Measurements from ENCODE around the gene MEF2A.
"Not testable (repeated sequence)": the region's sequence is repeated elsewhere in the genome, so short reads cannot be mapped to it uniquely, and the experiment has no call there.

The MEF2A gene

DNA sequence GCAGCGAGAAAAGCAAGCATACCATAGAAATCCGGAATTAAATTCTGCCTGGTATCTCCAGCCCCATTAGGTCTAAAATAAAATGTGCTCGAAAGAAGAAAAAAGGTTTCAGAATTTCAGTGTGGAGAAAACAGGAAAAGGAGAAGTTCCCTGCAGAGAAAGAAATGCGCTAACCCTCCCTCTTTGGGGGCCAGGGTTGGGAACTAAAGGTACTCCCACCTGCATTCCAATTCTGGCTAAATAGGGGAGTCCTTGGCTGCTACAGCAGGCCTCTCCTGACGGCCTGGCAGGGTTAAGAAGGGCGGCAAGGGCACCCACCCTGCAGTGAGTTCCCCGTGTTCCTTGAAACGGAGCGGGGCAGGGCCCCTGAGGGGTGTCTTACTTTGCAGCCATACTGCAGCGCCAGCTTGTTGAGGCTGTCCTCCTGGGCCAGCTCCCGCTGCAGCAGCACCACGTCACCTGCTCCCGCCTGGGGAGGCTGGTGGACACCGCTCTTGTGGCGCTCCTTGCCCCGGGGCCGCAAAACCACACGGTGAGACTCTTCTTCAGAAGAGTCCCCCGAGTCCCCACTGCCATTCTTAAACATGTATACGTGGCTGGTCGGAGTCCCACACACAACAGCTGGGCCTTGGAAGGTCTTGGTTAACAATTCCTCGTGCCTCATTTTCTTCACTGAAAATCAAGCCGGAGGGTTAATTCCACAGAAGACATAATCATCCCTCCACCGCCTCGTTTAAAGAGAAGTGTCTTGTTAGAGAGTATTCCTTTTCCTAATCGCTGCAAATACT lies 165.7 kb downstream of the MEF2A start:
- no peak for DNase-seq (ENCODE audit: low spot score)

DNA sequence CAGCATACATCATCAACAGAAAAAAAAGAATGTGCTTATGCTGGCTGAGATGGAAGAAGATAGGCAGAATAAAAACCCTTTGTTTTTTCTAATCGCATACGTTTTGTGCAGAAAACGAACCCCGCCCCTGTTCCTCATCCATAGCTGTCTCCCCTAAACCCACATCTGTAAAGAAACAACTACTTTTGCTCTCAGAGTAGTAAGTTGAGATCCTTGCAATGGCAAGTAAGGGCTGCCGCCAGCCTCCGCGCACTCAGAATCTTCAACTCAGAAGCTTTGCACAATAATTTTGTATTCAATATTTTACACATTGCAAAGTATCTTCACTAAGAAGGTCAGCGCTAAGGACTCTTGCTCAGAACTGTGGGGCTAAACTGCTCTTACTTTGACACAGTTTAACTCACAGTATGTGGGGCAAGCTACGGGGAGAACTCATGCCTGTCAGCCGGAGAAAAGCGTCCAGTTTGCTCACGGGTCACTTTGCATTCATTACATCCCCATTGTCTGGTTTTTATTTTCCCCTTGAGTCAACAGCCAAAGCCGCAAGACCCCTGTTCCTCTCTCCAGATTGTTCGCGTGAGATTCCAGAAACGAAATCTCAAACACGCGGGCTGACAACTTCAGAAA lies 166.5 kb downstream of the MEF2A start:
- DNase-seq (ENCODE audit: low spot score) = no peak

DNA sequence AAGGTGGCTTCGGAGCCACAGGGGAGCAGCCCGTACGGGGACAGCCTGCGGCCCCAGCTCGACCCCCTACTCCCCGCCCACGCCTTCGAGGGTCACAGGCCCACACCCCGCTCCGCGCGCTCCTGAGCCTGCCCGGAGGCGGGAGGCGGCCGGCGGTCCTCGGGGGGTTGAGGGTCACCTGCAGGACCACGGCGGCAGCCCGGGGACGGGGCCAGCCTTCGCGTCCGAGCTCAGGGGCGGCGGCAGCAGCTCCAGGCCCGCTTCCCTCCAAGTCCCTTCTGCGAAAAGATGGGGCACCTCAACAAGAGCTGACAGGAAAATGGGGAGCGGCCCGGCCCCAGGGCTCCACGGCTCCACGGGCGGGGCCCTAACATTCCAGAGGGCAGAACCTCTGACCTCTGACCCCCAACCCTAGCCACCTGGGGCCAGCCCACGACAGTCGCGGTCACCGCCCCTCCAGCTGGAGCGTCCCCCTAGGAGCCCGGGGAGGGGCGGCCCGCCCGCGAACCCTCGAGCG lies 167.0 kb downstream of the MEF2A start:
- DNase-seq (ENCODE audit: low spot score) = peak; percentile 30

DNA sequence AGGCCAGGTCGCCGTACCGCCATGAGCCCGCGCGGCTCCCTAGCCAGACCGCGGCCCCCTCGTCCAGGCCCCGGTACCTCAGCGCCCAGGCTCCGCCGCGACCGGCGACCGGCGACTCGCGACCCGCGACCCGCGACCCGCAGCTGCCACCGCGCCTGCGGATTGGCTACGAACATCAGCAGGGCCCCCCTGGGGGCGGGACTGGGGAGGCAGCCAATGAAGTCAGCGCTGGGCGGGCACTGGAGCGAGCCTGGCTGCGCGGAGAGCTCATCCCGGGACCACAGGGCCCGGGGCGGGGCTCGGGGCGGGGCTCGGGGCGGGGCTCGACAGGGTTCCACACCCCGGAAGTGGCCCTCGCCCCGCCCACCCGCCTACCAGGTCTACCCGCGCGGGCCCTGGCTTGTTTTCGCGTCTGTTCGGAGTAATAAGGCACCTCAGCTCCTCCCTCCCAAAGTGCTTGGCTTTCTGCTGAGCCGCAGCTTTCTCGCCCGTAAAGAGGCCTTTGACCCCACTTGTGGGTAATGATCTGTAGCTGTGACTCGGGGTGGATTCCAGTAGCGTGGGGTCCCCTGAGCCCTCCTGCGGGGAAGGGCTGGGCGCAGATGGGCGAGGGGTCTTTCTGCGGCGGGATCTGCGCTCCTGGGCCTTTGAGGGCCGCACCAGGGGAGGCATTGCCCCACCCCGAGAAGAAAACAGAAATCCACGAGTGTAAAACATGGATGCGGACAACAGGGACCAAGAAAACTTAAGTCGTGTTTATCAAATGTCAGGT lies 167.7 kb downstream of the MEF2A start, which contains the start of gene LYSMD4:
TSS of gene LYSMD4 (minus strand) at position 170 of the 772 bp plus-strand sequence. CDS start 1,438 bp downstream, outside the sequence.
- peak; percentile 95 for DNase-seq (ENCODE audit: low spot score)

DNA sequence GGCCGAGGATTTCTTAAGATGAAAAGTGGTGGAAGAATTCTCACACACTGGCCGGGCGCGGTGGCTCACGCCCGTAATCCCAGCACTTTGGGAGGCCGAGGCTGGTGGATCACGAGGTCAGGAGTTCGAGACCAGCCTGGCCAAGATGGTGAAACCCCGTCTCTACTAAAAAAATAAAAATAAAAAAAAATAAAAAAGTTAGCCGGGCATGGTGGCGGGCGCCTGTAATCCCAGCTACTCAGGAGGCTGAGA lies 168.2 kb downstream of the MEF2A start:
- not testable (repeated sequence) for DNase-seq (ENCODE audit: low spot score)

DNA sequence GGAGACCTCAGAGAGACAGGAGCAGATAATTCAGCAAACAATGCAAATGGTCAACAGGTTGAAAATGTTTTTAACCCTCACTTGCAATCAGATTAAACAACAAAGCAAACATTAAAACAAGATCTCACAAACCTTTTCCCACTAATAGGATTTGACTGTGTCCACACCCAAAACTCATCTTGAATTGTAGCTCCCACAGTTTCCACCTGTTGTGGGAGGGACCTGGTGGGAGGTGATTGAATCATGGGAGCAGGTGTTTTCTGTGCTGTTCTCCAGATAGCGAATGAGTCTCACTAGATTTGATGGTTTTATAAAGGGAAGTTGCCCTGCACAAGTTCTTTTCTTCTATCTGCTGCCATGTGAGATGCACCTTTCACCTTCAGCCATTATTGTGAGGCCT lies 168.8 kb downstream of the MEF2A start:
- no peak for DNase-seq (ENCODE audit: low spot score)

DNA sequence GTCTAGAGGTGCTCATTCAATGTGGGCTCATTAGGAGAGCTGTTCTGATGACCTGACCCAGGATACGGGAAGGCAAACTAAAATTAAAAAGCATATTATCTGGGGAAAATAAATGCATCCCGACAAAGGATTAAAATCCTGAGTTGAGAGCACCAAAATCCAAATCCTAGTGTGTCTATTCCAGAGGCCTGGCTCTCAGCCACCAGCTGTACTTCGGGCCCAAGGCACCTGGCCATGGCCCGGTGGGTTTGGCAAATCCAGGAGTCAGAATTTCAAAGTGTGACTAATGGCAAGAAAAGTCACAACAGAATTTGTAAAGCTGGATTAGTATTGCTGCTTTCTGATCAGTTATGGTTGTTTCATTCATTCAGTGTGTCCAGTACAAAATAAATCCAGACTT lies 170.1 kb downstream of the MEF2A start:
- no peak for DNase-seq (ENCODE audit: low spot score)

DNA sequence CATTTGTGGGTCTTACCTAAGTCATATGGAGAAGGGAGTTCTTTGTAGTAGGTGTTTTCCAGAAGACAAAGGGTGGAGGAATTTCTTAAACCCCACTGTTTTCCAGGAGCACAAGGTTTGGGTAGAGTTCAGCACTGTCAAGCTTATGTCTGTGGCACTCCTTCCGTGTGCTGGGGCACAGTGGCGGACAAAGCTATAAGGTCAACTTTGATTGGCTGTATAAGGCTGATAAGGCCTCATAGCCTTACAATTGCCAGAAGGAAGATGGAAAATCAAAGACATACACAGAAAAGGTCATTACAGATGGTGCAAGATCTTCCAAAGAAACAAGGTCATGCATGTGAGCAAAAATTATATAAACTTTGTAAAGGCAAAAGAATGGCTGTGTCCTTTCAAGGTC lies 170.9 kb downstream of the MEF2A start:
- DNase-seq (ENCODE audit: low spot score) = no peak

DNA sequence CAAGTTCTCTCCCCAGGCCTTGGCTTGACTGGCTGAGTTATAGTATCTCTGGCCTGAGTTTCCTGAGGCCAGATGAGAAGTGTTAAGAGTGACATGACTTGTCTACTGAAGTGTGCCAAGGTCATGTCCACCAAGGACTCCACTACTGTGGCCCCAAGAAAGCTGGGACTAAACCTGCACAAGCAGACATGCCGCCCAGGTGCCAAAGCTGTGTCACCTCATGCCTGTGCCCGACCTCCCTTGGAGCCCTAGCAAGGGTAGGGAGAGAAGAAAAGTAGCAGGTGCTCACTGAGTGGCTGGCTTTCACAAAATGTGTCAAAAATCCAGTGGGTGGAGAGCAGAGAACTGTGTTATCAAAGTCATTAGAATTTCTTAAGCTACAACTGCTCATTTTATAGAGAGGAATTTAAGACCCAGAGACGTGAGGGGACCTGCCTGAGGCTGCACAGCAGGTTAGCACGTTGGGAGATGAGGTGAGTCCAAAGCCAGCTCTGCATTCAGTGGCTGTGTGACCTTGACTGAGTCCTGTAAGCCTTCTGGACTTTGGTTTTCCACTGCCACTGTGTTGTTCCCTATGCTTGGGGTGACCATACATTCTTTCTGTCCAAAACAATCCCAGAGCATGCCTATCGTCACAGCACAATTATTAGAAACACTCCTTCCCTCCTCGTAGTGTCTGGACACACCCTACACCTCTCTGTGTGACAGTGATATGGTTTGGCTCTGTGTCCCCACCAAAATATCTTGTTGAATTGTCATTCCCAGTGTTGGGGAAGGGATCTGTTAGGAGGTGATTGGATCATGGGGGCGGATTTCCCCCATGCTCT lies 172.4 kb downstream of the MEF2A start:
- DNase-seq (ENCODE audit: low spot score) = peak; percentile 31

DNA sequence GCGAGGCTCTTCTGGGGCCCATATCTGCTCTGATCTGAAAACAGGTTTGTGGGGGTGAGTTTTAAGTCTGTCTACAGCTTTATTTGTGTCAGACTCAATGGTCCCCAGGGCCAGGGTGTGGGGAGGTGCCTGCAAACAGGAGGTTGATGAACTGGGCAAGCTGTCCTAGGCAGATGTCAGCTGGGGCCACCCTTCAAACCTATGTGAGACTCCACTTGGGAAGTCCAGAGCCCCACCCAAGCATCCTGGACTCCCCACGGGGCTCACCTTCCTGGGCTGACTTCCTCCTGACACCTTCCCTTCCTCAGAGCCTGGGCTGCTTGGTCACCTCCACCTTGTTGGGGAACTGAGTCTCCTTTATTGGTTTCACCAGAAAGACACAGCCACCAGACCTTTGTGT lies 176.1 kb downstream of the MEF2A start:
- no peak for DNase-seq (ENCODE audit: low spot score)

DNA sequence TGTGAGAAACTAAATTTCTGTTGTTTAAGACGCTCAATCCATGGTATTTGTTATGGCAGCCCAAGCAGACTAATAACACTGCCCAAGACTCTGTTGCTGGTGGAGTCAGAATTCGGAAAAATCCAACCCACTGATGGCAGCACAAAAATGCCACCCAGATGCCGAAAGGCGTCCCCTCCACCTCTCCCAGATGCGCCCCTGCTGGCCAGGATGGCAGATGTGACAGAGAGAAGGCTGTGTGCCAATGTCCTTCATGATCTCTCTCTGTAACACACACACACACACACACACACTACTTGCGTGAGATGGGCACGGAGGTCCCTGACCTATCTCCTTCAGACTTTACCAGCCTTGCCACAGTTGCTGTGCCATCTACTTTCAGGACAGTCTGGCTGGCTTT lies 178.4 kb downstream of the MEF2A start:
- DNase-seq (ENCODE audit: low spot score) = no peak

DNA sequence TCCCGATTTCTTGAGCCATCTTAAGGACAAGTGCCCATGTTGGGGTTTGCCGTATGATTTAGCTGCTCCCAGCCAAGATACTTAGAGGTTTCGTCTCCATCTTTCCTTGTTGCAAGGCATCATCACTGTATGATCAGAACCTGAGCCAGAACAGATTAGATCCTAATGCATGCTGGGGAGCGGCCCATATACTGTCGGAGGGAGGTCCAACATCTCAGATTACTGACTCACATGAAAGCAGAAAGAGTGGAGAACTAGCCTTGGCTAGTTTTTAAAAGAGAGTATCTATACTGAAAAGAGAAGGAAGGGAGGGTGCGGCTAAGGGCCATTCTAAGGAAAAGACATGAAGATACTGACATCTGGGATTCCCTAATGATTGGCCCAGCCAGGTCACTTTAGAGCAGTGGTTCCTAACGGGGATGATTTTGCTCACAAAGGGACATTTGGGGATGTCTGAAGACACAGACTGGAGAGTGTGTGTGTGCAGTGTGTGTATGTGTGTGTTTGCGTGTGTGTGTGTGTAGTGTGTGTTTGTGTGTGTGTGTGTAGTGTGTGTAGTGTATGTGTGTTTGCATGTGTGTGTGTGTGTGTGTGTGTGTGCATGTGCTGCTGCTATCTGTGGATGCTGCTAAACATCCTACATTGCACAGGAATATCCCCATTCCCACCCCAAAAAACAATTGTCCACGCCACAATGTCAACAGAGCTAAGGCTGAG lies 179.7 kb downstream of the MEF2A start:
- DNase-seq (ENCODE audit: low spot score) = no peak

DNA sequence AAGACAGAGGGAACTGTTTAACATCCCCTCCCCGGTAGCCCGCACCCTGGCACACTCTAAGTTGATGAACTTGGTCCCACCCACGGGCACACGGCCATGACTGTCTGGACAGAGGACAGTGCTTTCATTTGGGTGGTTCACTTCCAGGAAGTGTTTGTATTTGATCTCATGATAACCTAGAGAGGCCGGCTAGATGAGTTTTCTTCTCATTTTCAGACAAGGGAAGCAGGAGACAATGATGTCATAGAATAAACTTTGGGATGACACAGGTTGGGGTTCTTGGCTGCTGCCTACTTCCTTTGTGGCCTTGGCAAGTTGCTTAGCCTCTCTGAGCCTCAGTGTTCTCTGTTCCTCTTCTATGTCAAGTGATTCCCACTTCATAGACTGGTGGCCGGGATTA lies 183.6 kb downstream of the MEF2A start:
- no peak for DNase-seq (ENCODE audit: low spot score)

DNA sequence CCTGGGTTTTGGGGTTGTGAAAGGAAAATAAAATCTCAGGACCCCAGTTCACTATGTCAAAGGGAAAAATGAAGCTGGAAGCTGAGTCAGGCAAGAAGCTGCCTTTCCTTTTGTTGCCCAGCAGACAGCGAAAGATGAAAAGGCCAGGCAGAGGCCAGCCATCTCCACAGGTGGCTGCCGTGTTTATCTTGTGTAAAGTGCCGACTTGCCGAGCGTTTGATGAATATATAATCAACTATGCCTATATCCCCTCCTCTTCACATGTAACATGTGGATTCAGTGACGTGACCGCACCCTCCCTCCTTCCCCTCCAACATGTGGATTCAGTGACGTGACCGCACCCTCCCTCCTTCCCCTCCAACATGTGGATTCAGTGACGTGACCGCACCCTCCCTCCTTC lies 184.5 kb downstream of the MEF2A start:
- not testable (repeated sequence) for DNase-seq (ENCODE audit: low spot score)

DNA sequence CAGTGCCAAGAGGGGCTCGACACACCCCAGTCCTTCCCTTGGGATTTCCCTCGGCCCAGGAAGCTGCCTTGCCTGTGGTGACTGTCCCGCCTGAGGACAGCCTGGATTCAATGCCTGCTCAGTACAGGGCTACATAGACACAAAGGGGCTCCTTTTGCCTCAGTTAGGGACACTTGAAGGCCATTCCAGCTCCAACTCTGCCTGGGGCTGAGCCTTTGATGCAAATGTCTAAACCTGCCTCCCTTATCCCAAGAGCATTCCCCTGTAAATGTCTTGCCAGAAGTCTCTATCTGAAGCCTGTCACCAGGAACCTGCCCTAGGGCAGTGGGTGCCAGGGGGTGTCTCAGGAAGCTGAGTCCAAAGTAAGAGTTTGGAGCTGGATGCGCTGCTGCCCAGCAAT lies 186.8 kb downstream of the MEF2A start:
- no peak for DNase-seq (ENCODE audit: low spot score)

DNA sequence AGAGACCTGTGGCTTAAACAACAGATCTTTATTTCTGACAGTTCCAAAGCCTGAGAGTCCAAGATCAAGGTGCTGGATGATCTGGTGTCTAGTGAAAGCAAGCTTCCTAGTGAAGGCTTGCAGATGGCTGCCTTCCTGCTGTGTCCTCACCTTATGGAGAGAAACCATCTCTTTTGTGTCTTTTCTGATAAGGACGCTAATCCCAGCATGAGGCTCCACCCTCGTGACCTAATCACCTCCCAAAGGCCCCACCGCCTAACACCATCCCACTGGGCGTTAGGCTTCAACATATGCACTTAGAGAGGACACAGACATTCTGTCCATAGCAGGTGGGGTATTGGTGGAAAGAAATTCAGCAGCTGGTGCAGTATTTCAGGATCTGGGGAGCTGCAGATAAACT lies 187.3 kb downstream of the MEF2A start:
- no peak for DNase-seq (ENCODE audit: low spot score)

DNA sequence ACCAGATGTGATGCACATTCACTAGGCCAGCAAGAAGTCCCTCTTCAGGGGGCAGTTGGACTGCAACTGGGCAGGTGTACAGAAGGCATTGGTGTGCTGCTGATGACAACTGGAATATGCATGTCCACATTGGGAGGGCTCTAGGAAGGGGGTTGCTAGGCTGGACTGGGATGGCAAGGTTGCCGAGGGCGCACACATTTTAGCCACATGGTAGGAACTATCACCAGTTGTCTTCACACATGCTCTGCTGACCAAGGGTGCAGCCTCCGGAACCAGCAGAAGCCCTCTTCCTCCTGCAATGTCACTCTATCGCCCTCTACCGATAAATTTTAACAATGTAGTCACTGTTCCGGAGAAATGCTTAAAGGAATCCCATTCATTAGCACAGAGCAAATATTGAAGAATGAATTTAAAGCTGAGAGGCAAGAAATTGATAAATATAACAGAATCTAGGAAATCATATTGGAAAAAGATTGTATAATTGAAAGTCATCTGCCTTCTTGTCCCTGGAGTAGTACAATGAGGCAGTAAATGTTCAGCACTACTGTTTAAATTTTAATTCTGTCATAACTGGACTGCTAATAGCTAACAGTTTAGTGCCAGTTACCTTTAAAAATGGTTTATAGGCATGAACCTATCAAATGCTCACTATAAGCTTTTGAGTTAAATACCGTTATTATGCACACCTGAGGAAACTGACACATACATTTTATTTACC lies 190.1 kb downstream of the MEF2A start:
- peak; percentile 77 for DNase-seq (ENCODE audit: low spot score)

DNA sequence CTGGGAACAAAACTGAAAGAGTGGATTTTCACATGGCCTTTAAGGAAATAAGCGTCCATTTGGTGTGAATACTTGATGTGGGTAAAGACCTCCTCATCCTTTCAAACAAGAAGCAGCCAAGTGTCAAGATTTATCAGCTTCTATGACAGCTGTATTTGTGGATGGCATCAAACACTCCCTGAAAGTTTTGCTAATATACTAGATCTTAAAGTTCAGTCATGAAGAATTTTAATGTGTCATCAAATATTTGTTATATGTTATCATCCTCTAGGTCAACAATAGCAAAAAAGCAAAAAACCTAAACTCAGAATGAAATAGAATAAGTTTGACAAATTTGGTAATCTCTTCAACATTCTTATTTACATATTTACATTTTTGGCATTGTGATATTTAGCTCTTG lies 196.5 kb downstream of the MEF2A start:
- DNase-seq (ENCODE audit: low spot score) = no peak

DNA sequence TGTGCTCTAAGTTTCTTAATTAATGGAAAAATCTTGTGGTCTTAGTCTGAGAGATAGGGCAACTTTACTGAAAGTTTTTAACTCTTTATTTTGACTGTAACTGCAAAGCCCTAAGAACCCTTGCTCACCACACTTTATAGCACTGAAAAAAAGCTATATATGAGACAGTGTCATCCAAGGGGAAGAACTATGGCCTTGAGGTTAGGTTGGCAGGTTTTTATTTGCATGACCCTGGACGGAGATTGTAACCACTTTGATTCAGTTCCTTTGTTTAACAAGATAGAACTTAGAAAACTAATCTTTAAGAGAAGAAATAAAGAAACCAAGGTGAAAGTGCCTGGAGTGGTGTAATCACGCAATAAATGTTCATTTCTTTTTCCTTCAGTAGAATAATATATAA lies 198.0 kb downstream of the MEF2A start:
- DNase-seq (ENCODE audit: low spot score) = no peak

DNA sequence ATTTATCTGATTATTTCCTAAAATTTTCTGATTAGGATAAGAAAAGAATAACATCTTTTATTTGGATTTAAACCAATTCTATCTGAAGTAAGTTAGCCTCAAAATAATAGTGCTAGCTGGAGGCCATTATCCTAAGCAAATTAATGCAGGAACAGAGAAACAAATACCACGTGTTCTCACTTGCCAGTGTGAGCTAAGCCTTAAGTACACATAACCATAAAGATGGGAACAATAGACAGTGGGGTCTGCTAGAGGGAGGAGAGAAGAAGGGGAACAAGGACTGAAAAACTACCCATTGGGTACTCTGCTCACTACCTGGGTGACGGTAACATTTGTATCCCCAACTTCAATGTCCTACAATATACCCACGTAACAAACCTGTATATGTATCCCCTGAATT lies 198.7 kb downstream of the MEF2A start:
- no peak for DNase-seq (ENCODE audit: low spot score)
